ENCODE data around the gene RDH16. TPM values are rescaled to one million over a fixed set of nuclear protein-coding genes. Genes with fewer than 3 reads are reported as not detected.

RDH16 gene
- total and polyA plus RNA-seq, 10 donors: 0.86 to 3.9 (median 2.6) TPM

DNA sequence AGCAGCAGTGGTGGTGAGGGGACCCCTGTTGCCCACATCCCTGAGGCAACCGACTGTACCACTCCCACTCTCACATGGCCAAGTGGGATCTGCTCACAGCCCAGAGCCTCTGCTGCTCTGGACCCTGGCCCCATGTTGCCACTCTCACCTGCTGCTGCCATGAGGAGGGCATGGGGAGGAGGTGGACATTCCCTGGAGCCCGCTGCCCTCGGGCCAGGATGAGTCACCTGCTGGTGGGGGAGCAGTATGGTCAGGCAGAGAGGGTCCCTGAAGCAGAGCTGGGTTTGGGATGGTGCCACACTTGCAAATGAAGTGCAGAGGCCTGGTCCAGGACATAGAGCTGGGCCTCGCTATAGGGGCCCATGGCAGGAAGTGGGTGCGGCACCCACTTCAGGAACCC is 49.3 kb downstream of the RDH16 start:
- H3K36me3 ChIP-seq: no peaks in the 10 kb centered on the region
- H3K27ac ChIP-seq: no peak overlapping the region
- intact Hi-C loops (cut with DNase I; ENCODE audit: low total_unique reads): no loop called here
- TF ChIP-seq CTCF (IDR thresholded peaks at IDR 0.05 in 8 of 11, conservative IDR thresholded peaks at IDR 0.05 in 3 of 11): no peak
- TF ChIP-seq POLR2AphosphoS5 (IDR thresholded peaks at IDR 0.05): no peak
- TF ChIP-seq POLR2A (IDR thresholded peaks at IDR 0.05): no peak
- H3K4me1 ChIP-seq: no peaks in the 10 kb centered on the region
- WGBS, 5 donors: 66 to 97% (median 80%) methylated on average over 1 to 5 of the region's 5 CpGs
- no peaks in the 10 kb centered on the region for H3K27me3 ChIP-seq (replicated peaks in 1 of 7)
- no peak for DNase-seq
- no peak overlapping the region for H3K4me3 ChIP-seq
- peaks cover 0 to 53% (median 39%) of the 10 kb centered on the region in 8 donors for H3K9me3 ChIP-seq

GRCh38 chr12:56905852-56906251 is 51.6 kb downstream of the RDH16 start:
- 77 to 100% (median 92%) methylated on average over 1 of the region's 1 CpG for WGBS, 5 donors
- Histone ChIP-seq H3K36me3 (no peaks in the 10 kb centered on the region), H3K4me3 (no peak overlapping the region), H3K9me3 (peaks cover 0 to 72% (median 59%) of the 10 kb centered on the region in 8 donors), H3K27me3 (replicated peaks in 1 of 7) (no peaks in the 10 kb centered on the region), H3K27ac (no peak overlapping the region), H3K4me1 (no peaks in the 10 kb centered on the region)
- DNase-seq: no peak
- intact Hi-C loops (cut with DNase I; ENCODE audit: low total_unique reads): no loop called here
- no peak for TF ChIP-seq POLR2A (IDR thresholded peaks at IDR 0.05)

DNA sequence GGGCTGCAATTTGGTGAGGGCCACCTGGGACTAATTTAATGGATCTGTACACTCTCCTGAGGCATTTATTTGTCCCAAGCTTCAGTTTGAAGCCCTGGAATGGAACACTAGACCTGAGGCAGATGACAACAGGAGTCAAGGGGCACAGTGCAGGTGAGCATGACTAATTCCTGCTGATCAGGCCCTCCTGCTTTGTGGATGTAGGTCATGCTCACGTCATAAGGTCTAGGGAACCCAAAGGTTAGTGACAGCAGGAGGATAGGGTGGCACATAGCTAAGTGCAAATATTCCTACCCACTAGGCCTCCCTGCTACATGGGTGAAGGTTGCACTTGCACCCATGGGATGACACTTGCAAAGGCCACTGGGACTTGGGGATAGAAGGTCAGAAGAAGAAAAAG is 54.0 kb downstream of the RDH16 start:
- no peaks in the 10 kb centered on the region for H3K4me1 ChIP-seq
- H3K4me3 ChIP-seq: no peak overlapping the region
- H3K27ac ChIP-seq: no peak overlapping the region
- no peaks in the 10 kb centered on the region for H3K27me3 ChIP-seq (replicated peaks in 1 of 7)
- intact Hi-C loops (cut with DNase I; ENCODE audit: low total_unique reads): no loop called here
- WGBS, 5 donors: 33 to 86% (median 54%) methylated on average over 1 of the region's 1 CpG
- DNase-seq: no peak
- TF ChIP-seq POLR2AphosphoS5 (IDR thresholded peaks at IDR 0.05) (no peak), CTCF (IDR thresholded peaks at IDR 0.05 in 8 of 11, conservative IDR thresholded peaks at IDR 0.05 in 3 of 11) (no peak), POLR2A (IDR thresholded peaks at IDR 0.05) (no peak)
- H3K9me3 ChIP-seq: peaks cover 4 to 71% (median 55%) of the 10 kb centered on the region in 8 donors
- H3K36me3 ChIP-seq: no peaks in the 10 kb centered on the region

Other genes starting within 250 kb of the RDH16 start
- 100 to 1,000 TPM; 535 to 885 (median 701) TPM for gene NACA, start 232.3 kb downstream of the RDH16 start, total RNA-seq
- gene NACA, start 232.3 kb downstream of the RDH16 start, polyA plus RNA-seq: 1,000 to 10,000 TPM; 1,928 to 3,231 (median 2,748) TPM
- gene PRIM1, start 205.3 kb downstream of the RDH16 start, total RNA-seq: 10 to 100 TPM; 10.1 to 23.0 (median 11.4) TPM
- gene PRIM1, start 205.3 kb downstream of the RDH16 start, polyA plus RNA-seq: 10 to 100 TPM in 1 of 3 donors, 1 to 10 TPM in 2; 5.2 to 10.0 (median 8.1) TPM
- 10 to 100 TPM; 13.7 to 93.4 (median 61.5) TPM for gene HSD17B6, start 194.3 kb downstream of the RDH16 start, total RNA-seq
- gene HSD17B6, start 194.3 kb downstream of the RDH16 start, polyA plus RNA-seq: 10 to 100 TPM in 2 of 3 donors, 1 to 10 TPM in 1; 6.4 to 40.0 (median 13.3) TPM
- under 1 TPM in 1 of 7 donors, not detected in 6; 0.51 TPM for gene SDR9C7, start 23.2 kb downstream of the RDH16 start, total RNA-seq
- gene SDR9C7, start 23.2 kb downstream of the RDH16 start, polyA plus RNA-seq: under 1 TPM in 2 of 3 donors, not detected in 1; 0.03 to 0.04 TPM
- 10 to 100 TPM in 6 of 7 donors, 1 to 10 TPM in 1; 8.7 to 15.7 (median 11.9) TPM for gene ZBTB39, start 48.9 kb upstream of the RDH16 start, total RNA-seq
- 1 to 10 TPM; 1.7 to 3.3 (median 2.0) TPM for gene ZBTB39, start 48.9 kb upstream of the RDH16 start, polyA plus RNA-seq
- gene TAC3, start 58.9 kb upstream of the RDH16 start, total RNA-seq: not detected
- gene TAC3, start 58.9 kb upstream of the RDH16 start, polyA plus RNA-seq: under 1 TPM in 2 of 3 donors, not detected in 1; 0.11 to 0.20 TPM
- 1 to 10 TPM in 1 of 7 donors, under 1 TPM in 5, not detected in 1; 0.14 to 1.4 (median 0.48) TPM for gene MYO1A, start 92.5 kb upstream of the RDH16 start, total RNA-seq
- gene MYO1A, start 92.5 kb upstream of the RDH16 start, polyA plus RNA-seq: under 1 TPM; 0.12 to 0.22 (median 0.20) TPM
- gene NEMP1, start 121.2 kb upstream of the RDH16 start, total RNA-seq: 10 to 100 TPM; 13.3 to 17.1 (median 15.3) TPM
- 1 to 10 TPM; 4.5 to 5.1 (median 4.7) TPM for gene NEMP1, start 121.2 kb upstream of the RDH16 start, polyA plus RNA-seq
- 10 to 100 TPM; 14.8 to 25.0 (median 18.2) TPM for gene NAB2, start 131.5 kb upstream of the RDH16 start, total RNA-seq
- 10 to 100 TPM in 2 of 3 donors, 1 to 10 TPM in 1; 9.0 to 19.1 (median 13.2) TPM for gene NAB2, start 131.5 kb upstream of the RDH16 start, polyA plus RNA-seq
- 100 to 1,000 TPM; 196 to 336 (median 280) TPM for gene STAT6, start 153.8 kb upstream of the RDH16 start, total RNA-seq
- 100 to 1,000 TPM; 140 to 312 (median 241) TPM for gene STAT6, start 153.8 kb upstream of the RDH16 start, polyA plus RNA-seq
- 100 to 1,000 TPM; 103 to 216 (median 181) TPM for gene LRP1, start 170.9 kb upstream of the RDH16 start, total RNA-seq
- 10 to 100 TPM in 2 of 3 donors, 1 to 10 TPM in 1; 8.9 to 24.0 (median 13.0) TPM for gene LRP1, start 170.9 kb upstream of the RDH16 start, polyA plus RNA-seq
- gene LRP1-AS, start 190.0 kb upstream of the RDH16 start, total RNA-seq: not detected
- gene LRP1-AS, start 190.0 kb upstream of the RDH16 start, polyA plus RNA-seq: not detected